K562 (cell line): ENCODE results near the gene SLC15A3. TPM values are rescaled to one million over a fixed set of nuclear protein-coding genes. Genes with fewer than 3 reads are reported as not detected.

Source experiments
- ARID1B ChIP-seq: fragments of 450-650 bp; IDR thresholded peaks from 2 replicates; pipeline ENCODE4 v1.6.1; 2016; ENCODE audit warnings: antibody characterized with exemption, mild to moderate bottlenecking, inconsistent platforms
- BRF1 ChIP-seq: IDR thresholded peaks from 3 replicates; pipeline ENCODE4 v1.6.1; 2011; ENCODE audit warnings: borderline replicate concordance, mild to moderate bottlenecking; ENCODE audit not compliant: insufficient read length; ENCODE audit errors: extremely low read depth
- CBX5 ChIP-seq: IDR thresholded peaks from 2 replicates; pipeline ENCODE4 v1.6.1; 2014; ENCODE audit warnings: low read depth, borderline replicate concordance
- CREB1 ChIP-seq, 2 experiments: sonication (generic) in 1 of 2; formaldehyde crosslinking in 1 of 2; IDR thresholded peaks; 2 replicates each; pipeline versions ENCODE4 v1.6.1 to v1.8.0; 2012 to 2022; ENCODE audit warnings: inconsistent platforms in 1 of 2, mild to moderate bottlenecking in 1 of 2, missing genetic modification reagents in 1 of 2, moderate library complexity in 1 of 2
- DACH1 ChIP-seq: fragments of 450-650 bp; IDR thresholded peaks from 2 replicates; pipeline ENCODE4 v1.6.1; 2018; ENCODE audit not compliant: partially characterized antibody
- ILF3 ChIP-seq: fragments of 450-650 bp; IDR thresholded peaks from 2 replicates; pipeline ENCODE4 v1.6.1; 2018; ENCODE audit warnings: antibody characterized with exemption, mild to moderate bottlenecking, moderate library complexity, borderline replicate concordance
- KHSRP ChIP-seq: fragments of 450-650 bp; IDR thresholded peaks from 2 replicates; pipeline ENCODE4 v1.6.1; 2017
- KLF1 ChIP-seq: fragments of 450-650 bp; IDR thresholded peaks from 2 replicates; pipeline ENCODE4 v1.6.1; 2016; ENCODE audit warnings: missing genetic modification characterization, missing compliant biosample characterization
- MYC ChIP-seq, 2 experiments: fragments of 250-450 bp in 1 of 2; sonication (Bioruptor Pico) in 1 of 2; IDR thresholded peaks; 2 replicates each; pipeline versions ENCODE4 v1.5.1 to v1.6.1; 2012 to 2021; ENCODE audit warnings: low read depth in 2 of 2, borderline replicate concordance in 1 of 2, improper control_type of control experiment in 1 of 2, low read length in 1 of 2, mild to moderate bottlenecking in 1 of 2, moderate library complexity in 1 of 2
- NCOA2 ChIP-seq, 2 experiments: fragments of 450-650 bp; IDR thresholded peaks; 2 replicates each; pipeline ENCODE4 v1.6.1; 2018; ENCODE audit warnings: mild to moderate bottlenecking in 2 of 2, moderate library complexity in 1 of 2; ENCODE audit not compliant: partially characterized antibody in 2 of 2
- PYGO2 ChIP-seq: fragments of 450-650 bp; IDR thresholded peaks from 2 replicates; pipeline ENCODE4 v1.6.1; 2016; ENCODE audit warnings: mild to moderate bottlenecking, missing genetic modification characterization, moderate library complexity, missing compliant biosample characterization
- RCOR1 ChIP-seq, 2 experiments: IDR thresholded peaks; 2 replicates each; pipeline ENCODE4 v1.6.1; 2012; ENCODE audit warnings: low read depth in 2 of 2, low read length in 2 of 2, borderline replicate concordance in 1 of 2, improper control_type of control experiment in 1 of 2
- SMARCA4 ChIP-seq: fragments of 450-650 bp; IDR thresholded peaks from 2 replicates; pipeline ENCODE4 v1.6.1; 2016
- STAT5A ChIP-seq: IDR thresholded peaks from 2 replicates; pipeline ENCODE4 v1.6.1; 2012; ENCODE audit warnings: low read length, inconsistent platforms, borderline replicate concordance
- XRCC5 ChIP-seq: fragments of 200-400 bp; formaldehyde crosslinking; IDR thresholded peaks from 2 replicates; pipeline ENCODE4 v1.6.1; 2017; ENCODE audit warnings: low read depth, mild to moderate bottlenecking, low read length
- ZNF644 ChIP-seq: fragments of 200-800 bp; sonication (Bioruptor generic); IDR thresholded peaks from 2 replicates; pipeline ENCODE4 v1.6.1; 2016; ENCODE audit warnings: low read depth, missing genetic modification characterization, missing compliant biosample characterization
- polyA plus RNA-seq, 8 experiments: library from polyadenylated mRNA; depleted of rRNA in 4 of 8; stranded (reverse) in 5 of 8; unstranded in 3 of 8; fragments of >200 nt; fragmentation: Nextera tagmentation in 2 of 8; fragmentation: Illumina TruSeq in 1 of 8; extraction: Ambion mirVana in 2 of 8; extraction: Trizol in 1 of 8; gene quantifications; 2 replicates each; pipeline versions ENCODE4 v1.2.1 to v1.2.3, GENCODE V29; 2011 to 2014; ENCODE audit warnings: inconsistent platforms in 1 of 8, missing spikeins in 1 of 8
- total RNA-seq, 7 experiments: library from RNA; depleted of rRNA in 6 of 7; stranded (reverse); fragments of >200 nt in 6 of 7; fragmentation: Illumina TruSeq in 2 of 7; extraction: Trizol in 2 of 7; gene quantifications; 2 replicates each; pipeline versions ENCODE4 v1.2.1 to v1.2.3, GENCODE V29; 2011 to 2021; ENCODE audit warnings: low replicate concordance in 1 of 7
- TF ChIP-seq, protein P1 (sequence below): IDR thresholded peaks from 2 replicates; pipeline ENCODE4 v1.6.1; 2014; ENCODE audit warnings: antibody characterized with exemption
- TF ChIP-seq, protein P2 (sequence below), 2 experiments: fragments of 450-650 bp; IDR thresholded peaks; 2 replicates each; pipeline ENCODE4 v1.6.1; 2016
- TF ChIP-seq, protein P3 (sequence below): fragments of 450-650 bp; IDR thresholded peaks from 2 replicates; pipeline ENCODE4 v1.6.1; 2016; ENCODE audit warnings: low read depth, mild to moderate bottlenecking, moderate library complexity
- TF ChIP-seq, protein P4 (sequence below): sonication (generic); formaldehyde crosslinking; IDR thresholded peaks from 2 replicates; pipeline ENCODE4 v1.8.1; 2022; ENCODE audit warnings: missing genetic modification reagents
- TF ChIP-seq, protein P5 (sequence below): fragments of 200-800 bp; sonication (Bioruptor generic); IDR thresholded peaks from 2 replicates; pipeline ENCODE4 v1.6.1; 2017; ENCODE audit warnings: missing genetic modification characterization, missing compliant biosample characterization

The SLC15A3 gene
- total and polyA plus RNA-seq, 9 of the 15 experiments (the other 6 are each of a cell fraction or from before 2014, with no cell fraction given), result 0.07 to 0.27 TPM; not detected in 7

DNA sequence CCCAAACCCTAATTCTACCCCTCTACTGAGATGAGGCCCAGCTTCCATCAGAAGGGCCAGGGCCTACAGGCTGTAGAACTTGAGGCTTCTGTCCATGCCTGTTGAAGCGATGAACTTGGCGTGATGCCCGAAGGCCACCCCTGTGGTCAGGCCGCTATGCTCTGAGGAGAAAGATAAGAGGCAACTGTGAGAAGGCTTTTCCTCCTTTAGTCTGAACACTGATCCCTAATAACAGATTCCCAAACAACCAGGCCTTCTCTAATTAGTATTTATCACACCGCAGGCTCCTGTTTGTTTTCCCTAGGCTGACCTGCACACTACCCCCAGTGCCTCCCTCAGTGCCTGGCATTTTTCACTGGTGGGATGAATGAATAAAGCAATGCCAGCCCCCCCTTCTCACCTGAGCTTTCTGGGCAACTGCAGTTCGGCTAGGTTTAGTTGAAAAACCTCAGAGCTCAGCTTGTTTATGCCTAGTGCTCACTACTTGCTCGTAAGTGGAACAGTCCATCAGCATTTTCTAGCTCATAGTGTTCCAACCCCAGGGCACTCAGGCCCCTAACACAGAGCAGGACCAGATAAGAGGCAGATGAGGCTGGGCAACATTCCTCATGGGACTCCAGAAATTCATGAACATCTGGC, 60.8 kb downstream of the SLC15A3 start (continued):
- TF ChIP-seq BRF1 (no peak), CREB1 (IDR thresholded peaks at IDR 0.05) (0 out of 2 replicates have a peak, but pooled peaks have one; percentile 17), CREB1 (CRISPR knock-in tag; IDR thresholded peaks at IDR 0.05) (no peak), SMARCA4 (peak; percentile 85), MYC (IDR thresholded peaks at IDR 0.05; ENCODE audit: low read depth, low read length) (peak; percentile 17; the same call in 1 of the 2 replicates), MYC (CRISPR knock-in tag; IDR thresholded peaks at IDR 0.05; ENCODE audit: borderline replicate concordance, low read depth) (no peak), KHSRP (no peak), DACH1 (peak; percentile 71), ZNF644 (tag) (no peak), ILF3 (0 out of 2 replicates have a peak, but pooled peaks have one; percentile 62), PYGO2 (tag) (no peak), NCOA2 (IDR thresholded peaks at IDR 0.05; ENCODE audit: partially characterized antibody in 2 of 2) (no peak), STAT5A (peak; percentile 54; the same call in 1 of the 2 replicates), RCOR1 (IDR thresholded peaks at IDR 0.05; ENCODE audit: borderline replicate concordance in 1 of 2, low read depth in 2 of 2, low read length in 2 of 2) (peak in 1 of 2 experiments; percentile 96; a peak in 3 of 4 replicates), KLF1 (tag) (no peak), XRCC5 (0 out of 2 replicates have a peak, but pooled peaks have one; percentile 39), ARID1B (peak; percentile 91), CBX5 (no peak)
- TF ChIP-seq, protein P1, sequence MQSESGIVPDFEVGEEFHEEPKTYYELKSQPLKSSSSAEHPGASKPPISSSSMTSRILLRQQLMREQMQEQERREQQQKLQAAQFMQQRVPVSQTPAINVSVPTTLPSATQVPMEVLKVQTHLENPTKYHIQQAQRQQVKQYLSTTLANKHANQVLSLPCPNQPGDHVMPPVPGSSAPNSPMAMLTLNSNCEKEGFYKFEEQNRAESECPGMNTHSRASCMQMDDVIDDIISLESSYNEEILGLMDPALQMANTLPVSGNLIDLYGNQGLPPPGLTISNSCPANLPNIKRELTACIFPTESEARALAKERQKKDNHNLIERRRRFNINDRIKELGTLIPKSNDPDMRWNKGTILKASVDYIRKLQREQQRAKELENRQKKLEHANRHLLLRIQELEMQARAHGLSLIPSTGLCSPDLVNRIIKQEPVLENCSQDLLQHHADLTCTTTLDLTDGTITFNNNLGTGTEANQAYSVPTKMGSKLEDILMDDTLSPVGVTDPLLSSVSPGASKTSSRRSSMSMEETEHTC, result no peak
- TF ChIP-seq, protein P2, sequence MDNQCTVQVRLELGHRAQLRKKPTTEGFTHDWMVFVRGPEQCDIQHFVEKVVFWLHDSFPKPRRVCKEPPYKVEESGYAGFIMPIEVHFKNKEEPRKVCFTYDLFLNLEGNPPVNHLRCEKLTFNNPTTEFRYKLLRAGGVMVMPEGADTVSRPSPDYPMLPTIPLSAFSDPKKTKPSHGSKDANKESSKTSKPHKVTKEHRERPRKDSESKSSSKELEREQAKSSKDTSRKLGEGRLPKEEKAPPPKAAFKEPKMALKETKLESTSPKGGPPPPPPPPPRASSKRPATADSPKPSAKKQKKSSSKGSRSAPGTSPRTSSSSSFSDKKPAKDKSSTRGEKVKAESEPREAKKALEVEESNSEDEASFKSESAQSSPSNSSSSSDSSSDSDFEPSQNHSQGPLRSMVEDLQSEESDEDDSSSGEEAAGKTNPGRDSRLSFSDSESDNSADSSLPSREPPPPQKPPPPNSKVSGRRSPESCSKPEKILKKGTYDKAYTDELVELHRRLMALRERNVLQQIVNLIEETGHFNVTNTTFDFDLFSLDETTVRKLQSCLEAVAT (IDR thresholded peaks at IDR 0.05), result peak in 1 of 2 experiments; percentile 86; a peak in 2 of 4 replicates
- TF ChIP-seq, protein P3, sequence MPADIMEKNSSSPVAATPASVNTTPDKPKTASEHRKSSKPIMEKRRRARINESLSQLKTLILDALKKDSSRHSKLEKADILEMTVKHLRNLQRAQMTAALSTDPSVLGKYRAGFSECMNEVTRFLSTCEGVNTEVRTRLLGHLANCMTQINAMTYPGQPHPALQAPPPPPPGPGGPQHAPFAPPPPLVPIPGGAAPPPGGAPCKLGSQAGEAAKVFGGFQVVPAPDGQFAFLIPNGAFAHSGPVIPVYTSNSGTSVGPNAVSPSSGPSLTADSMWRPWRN, result peak; percentile 62
- TF ChIP-seq, protein P4, sequence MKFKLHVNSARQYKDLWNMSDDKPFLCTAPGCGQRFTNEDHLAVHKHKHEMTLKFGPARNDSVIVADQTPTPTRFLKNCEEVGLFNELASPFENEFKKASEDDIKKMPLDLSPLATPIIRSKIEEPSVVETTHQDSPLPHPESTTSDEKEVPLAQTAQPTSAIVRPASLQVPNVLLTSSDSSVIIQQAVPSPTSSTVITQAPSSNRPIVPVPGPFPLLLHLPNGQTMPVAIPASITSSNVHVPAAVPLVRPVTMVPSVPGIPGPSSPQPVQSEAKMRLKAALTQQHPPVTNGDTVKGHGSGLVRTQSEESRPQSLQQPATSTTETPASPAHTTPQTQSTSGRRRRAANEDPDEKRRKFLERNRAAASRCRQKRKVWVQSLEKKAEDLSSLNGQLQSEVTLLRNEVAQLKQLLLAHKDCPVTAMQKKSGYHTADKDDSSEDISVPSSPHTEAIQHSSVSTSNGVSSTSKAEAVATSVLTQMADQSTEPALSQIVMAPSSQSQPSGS (CRISPR knock-in tag), result no peak
- TF ChIP-seq, protein P5, sequence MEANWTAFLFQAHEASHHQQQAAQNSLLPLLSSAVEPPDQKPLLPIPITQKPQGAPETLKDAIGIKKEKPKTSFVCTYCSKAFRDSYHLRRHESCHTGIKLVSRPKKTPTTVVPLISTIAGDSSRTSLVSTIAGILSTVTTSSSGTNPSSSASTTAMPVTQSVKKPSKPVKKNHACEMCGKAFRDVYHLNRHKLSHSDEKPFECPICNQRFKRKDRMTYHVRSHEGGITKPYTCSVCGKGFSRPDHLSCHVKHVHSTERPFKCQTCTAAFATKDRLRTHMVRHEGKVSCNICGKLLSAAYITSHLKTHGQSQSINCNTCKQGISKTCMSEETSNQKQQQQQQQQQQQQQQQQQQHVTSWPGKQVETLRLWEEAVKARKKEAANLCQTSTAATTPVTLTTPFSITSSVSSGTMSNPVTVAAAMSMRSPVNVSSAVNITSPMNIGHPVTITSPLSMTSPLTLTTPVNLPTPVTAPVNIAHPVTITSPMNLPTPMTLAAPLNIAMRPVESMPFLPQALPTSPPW, result peak; percentile 73
